K562 (cell line): ENCODE data around the gene ARID5B. TPM values are rescaled to one million over a fixed set of nuclear protein-coding genes. Genes with fewer than 3 reads are reported as not detected.

Experiments
- ATAC-seq: fragments of 200-7000 bp; cut with Tn5 transposase; 3 replicates; pipeline ENCODE4 v1.9.1; 2020; ENCODE audit warnings: moderate library complexity
- BruUV-seq: library from RNA; stranded (reverse); fragments of 400-500 nt; replicated peaks from 2 replicates; lab custom pipeline; 2021; lab: Mats Ljungman, UMichigan
- CTCF ChIA-PET: fragments of 300-600 bp; formaldehyde crosslinking; extraction: SDS; loops from one replicate; lab custom pipeline; 2021; ENCODE audit warnings: low intra/inter-chr PET ratio; lab: Yijun Ruan, JAX
- POLR2A ChIA-PET: fragments of 300-600, 350-650 bp; sonication (Branson Sonifier 250); formaldehyde crosslinking; extraction: SDS; loops from one replicate; lab custom pipeline; 2021; ENCODE audit warnings: antibody characterized with exemption, inconsistent platforms; lab: Yijun Ruan, JAX
- DNase-seq, 4 experiments: peaks; one replicate each; pipeline versions ENCODE4 v3.0.0 to v3.0.0-alpha.2; 2011 to 2018; ENCODE audit warnings: low spot score in 3 of 4, mixed read lengths in 3 of 4; ENCODE audit errors: extremely low read depth in 1 of 4
- FAIRE-seq: peaks from 2 replicates; lab custom pipeline; 2011; peaks lifted over from hg19 to GRCh38; lab: Jason Lieb, UNC
- H2AFZ ChIP-seq: 2 replicates; pipeline ENCODE4 v1.6.0; 2011; ENCODE audit warnings: low read depth, low read length, control low read depth, inconsistent platforms
- H3K27ac ChIP-seq: fragments of 200-600 bp; 3 replicates; pipeline ENCODE4 v1.8.0; 2011; ENCODE audit warnings: low read depth, mild to moderate bottlenecking, control low read depth, inconsistent platforms, low read length, moderate library complexity, mixed read lengths; ENCODE audit errors: extremely low read depth
- H3K27me3 ChIP-seq, 2 experiments: fragments of 300-600 bp in 1 of 2; 2 replicates in 1 of 2; 3 replicates in 1 of 2; pipeline versions ENCODE4 v1.6.0 to v1.8.0; 2011; ENCODE audit warnings: inconsistent platforms in 2 of 2, low read length in 2 of 2, mild to moderate bottlenecking in 1 of 2, mixed read lengths in 1 of 2, moderate library complexity in 1 of 2; ENCODE audit not compliant: control insufficient read depth in 2 of 2, insufficient read depth in 2 of 2
- H3K36me3 ChIP-seq: fragments of 300-600 bp; 3 replicates; pipeline ENCODE4 v1.8.0; 2011; ENCODE audit warnings: mild to moderate bottlenecking, low read length, inconsistent platforms; ENCODE audit not compliant: control insufficient read depth, insufficient read depth
- H3K4me1 ChIP-seq, 2 experiments: fragments of 200-600 bp in 1 of 2; replicated peaks in 1 of 2; 2 replicates in 1 of 2; 3 replicates in 1 of 2; pipeline versions ENCODE4 v1.5.1 to v1.8.0; 2011; ENCODE audit warnings: inconsistent platforms in 2 of 2, low read length in 2 of 2, mild to moderate bottlenecking in 1 of 2, mixed read lengths in 1 of 2, moderate library complexity in 1 of 2; ENCODE audit not compliant: control insufficient read depth in 2 of 2, insufficient read depth in 2 of 2
- H3K4me2 ChIP-seq: 2 replicates; pipeline ENCODE4 v1.6.1; 2011; ENCODE audit warnings: low read length, control low read depth, inconsistent platforms, mixed read lengths; ENCODE audit not compliant: insufficient read depth
- H3K4me3 ChIP-seq: fragments of 200-600 bp; sonication (generic), shearing (Covaris generic); 2 replicates; pipeline ENCODE4 v1.5.1; 2016; ENCODE audit warnings: control low read depth, inconsistent platforms
- H3K79me2 ChIP-seq: fragments of 200-600 bp; 3 replicates; pipeline ENCODE4 v1.8.0; 2011; ENCODE audit warnings: low read length, inconsistent platforms; ENCODE audit not compliant: control insufficient read depth, insufficient read depth
- H3K9ac ChIP-seq, 2 experiments: 2 replicates each; pipeline versions ENCODE4 v1.6.0 to v1.6.1; 2011; ENCODE audit warnings: low read depth in 2 of 2, low read length in 2 of 2, control low read depth in 1 of 2, inconsistent platforms in 1 of 2, mild to moderate bottlenecking in 1 of 2, mixed read lengths in 1 of 2; ENCODE audit not compliant: insufficient read depth in 1 of 2
- H3K9me1 ChIP-seq: one replicate; pipeline ENCODE4 v1.6.0; 2011; ENCODE audit warnings: inconsistent platforms, mild to moderate bottlenecking, low read length, moderate library complexity; ENCODE audit not compliant: control insufficient read depth, insufficient read depth
- H3K9me3 ChIP-seq: replicated peaks from 2 replicates; pipeline ENCODE4 v1.5.1; 2011; ENCODE audit warnings: low read depth, low read length, inconsistent platforms; ENCODE audit not compliant: control insufficient read depth, insufficient read depth
- H4K20me1 ChIP-seq: replicated peaks from 2 replicates; pipeline ENCODE4 v1.6.1; 2011; ENCODE audit warnings: low read length, inconsistent platforms, mixed read lengths; ENCODE audit not compliant: control insufficient read depth, insufficient read depth
- CEBPG ChIP-seq, 3 experiments: fragments of 200-800 bp in 1 of 3; sonication (Bioruptor generic) in 1 of 3; sonication (generic) in 1 of 3; formaldehyde crosslinking in 1 of 3; IDR thresholded peaks in 2 of 3; conservative IDR thresholded peaks in 1 of 3; 2 replicates each; pipeline versions ENCODE4 v1.6.1 to v1.8.0; 2016 to 2022; ENCODE audit warnings: missing compliant biosample characterization in 2 of 3, missing genetic modification characterization in 2 of 3, mild to moderate bottlenecking in 1 of 3, missing genetic modification reagents in 1 of 3
- HMBOX1 ChIP-seq: sonication (generic); IDR thresholded peaks from 2 replicates; pipeline ENCODE4 v1.6.1; 2016
- PCBP2 ChIP-seq: fragments of 200-400 bp; formaldehyde crosslinking; IDR thresholded peaks from 2 replicates; pipeline ENCODE4 v1.6.1; 2018; ENCODE audit warnings: low read length, low read depth, mild to moderate bottlenecking, moderate library complexity; ENCODE audit not compliant: poor library complexity, severe bottlenecking
- SMAD4 ChIP-seq: fragments of 250-450 bp; sonication (Bioruptor Pico); conservative IDR thresholded peaks from 2 replicates; pipeline ENCODE4 v1.8.0; 2021; ENCODE audit warnings: inconsistent platforms, mild to moderate bottlenecking, moderate library complexity
- TRIM24 ChIP-seq, 2 experiments: fragments of 450-650 bp; IDR thresholded peaks; 2 replicates each; pipeline ENCODE4 v1.6.1; 2016
- ZNF740 ChIP-seq, 3 experiments: fragments of 200-800 bp in 1 of 3; sonication (Bioruptor generic) in 1 of 3; sonication (generic) in 1 of 3; formaldehyde crosslinking in 1 of 3; IDR thresholded peaks; 2 replicates each; pipeline versions ENCODE4 v1.6.1 to v1.8.0; 2016 to 2022; ENCODE audit warnings: mild to moderate bottlenecking in 2 of 3, missing compliant biosample characterization in 2 of 3, missing genetic modification characterization in 2 of 3, missing genetic modification reagents in 1 of 3
- ZNF785 ChIP-seq: fragments of 250-450 bp; sonication (Bioruptor Pico); IDR thresholded peaks from 2 replicates; pipeline ENCODE4 v1.4.0; 2020; ENCODE audit warnings: mild to moderate bottlenecking
- WGBS: fragments of 100-300 bp; shearing (Covaris generic); methylation state at CpG from one replicate; pipeline ENCODE4 v1.1.6; 2016; ENCODE audit warnings: low coverage, mixed read lengths; ENCODE audit not compliant: insufficient coverage; ENCODE audit errors: missing lambda C conversion rate; 5-methylcytosine and 5-hydroxymethylcytosine counted together
- in situ Hi-C: fragments of 300-500 bp; cut with MboI; formaldehyde crosslinking; loops from 4 replicates; pipeline ENCODE4 v1.15.0; 2018; ENCODE audit warnings: inconsistent platforms, mixed read lengths
- intact Hi-C: fragments of 100-400 bp; cut with micrococcal nuclease; formaldehyde crosslinking; loops from 2 replicates; pipeline ENCODE4 v1.14.2; 2022
- polyA plus RNA-seq, 8 experiments: library from polyadenylated mRNA; depleted of rRNA in 4 of 8; stranded (reverse) in 5 of 8; unstranded in 3 of 8; fragments of >200 nt; fragmentation: Nextera tagmentation in 2 of 8; fragmentation: Illumina TruSeq in 1 of 8; extraction: Ambion mirVana in 2 of 8; extraction: Trizol in 1 of 8; gene quantifications; 2 replicates each; pipeline versions ENCODE4 v1.2.1 to v1.2.3, GENCODE V29; 2011 to 2014; ENCODE audit warnings: inconsistent platforms in 1 of 8, missing spikeins in 1 of 8
- total RNA-seq, 7 experiments: library from RNA; depleted of rRNA in 6 of 7; stranded (reverse); fragments of >200 nt in 6 of 7; fragmentation: Illumina TruSeq in 2 of 7; extraction: Trizol in 2 of 7; gene quantifications; 2 replicates each; pipeline versions ENCODE4 v1.2.1 to v1.2.3, GENCODE V29; 2011 to 2021; ENCODE audit warnings: low replicate concordance in 1 of 7

ARID5B gene
- total and polyA plus RNA-seq, 9 of the 15 experiments (the other 6 are each of a cell fraction or from before 2014, with no cell fraction given) = 0.48 to 1.6 (median 0.80) TPM

- BruUV-seq = no TSS peak
These were observed 16.6 kb downstream of the ARID5B start for GRCh38 chr10:61918140-61918539.

GRCh38 chr10:61918989-61919388 lies 17.5 kb downstream of the ARID5B start:
- intact Hi-C loops (no loop called here), in situ Hi-C loops (no loop called here)
- no peaks in the 10 kb centered on the region; the same call in 2 of the 3 replicates for H3K36me3 ChIP-seq
- no peak for FAIRE-seq
- no peak overlapping the region for H3K4me3 ChIP-seq
- H4K20me1 ChIP-seq = no peaks in the 10 kb centered on the region
- H2AFZ ChIP-seq = no peak overlapping the region
- H3K4me2 ChIP-seq = no peak overlapping the region
- 4% methylated on average over 2 of the region's 4 CpGs for WGBS
- no peaks in the 10 kb centered on the region for H3K9me1 ChIP-seq
- no peak for TF ChIP-seq PCBP2
- TF ChIP-seq ZNF785 (CRISPR knock-in tag) = no peak
- peak; percentile 55; the same call in 1 of the 2 replicates for TF ChIP-seq CEBPG (CRISPR knock-in tag; IDR thresholded peaks at IDR 0.05)
- peak in 1 of 2 experiments; percentile 55; a peak in 1 of 4 replicates for TF ChIP-seq CEBPG (tag; conservative IDR thresholded peaks at IDR 0.05 in 1 of 2, IDR thresholded peaks at IDR 0.05 in 1 of 2)
- TF ChIP-seq TRIM24 (IDR thresholded peaks at IDR 0.05) = peak; percentile 38 to 51; a peak in 2 of 4 replicates
- no peak for TF ChIP-seq ZNF740 (CRISPR knock-in tag; IDR thresholded peaks at IDR 0.05)
- TF ChIP-seq ZNF740 (tag; IDR thresholded peaks at IDR 0.05) = no peak
- no TSS peak for BruUV-seq
- CTCF ChIA-PET = interaction anchor here (0.6 kb wide), 1 partner anchor 287 kb away, joined by 3 read pairs; no protein-coding TSS in a partner anchor
- POLR2A ChIA-PET = no interaction called here
- H3K27ac ChIP-seq = no peak overlapping the region
- no peaks in the 10 kb centered on the region for H3K79me2 ChIP-seq
- peaks cover 7 to 8% of the 10 kb centered on the region in 2 experiments; a peak in 3 of 5 replicates for H3K27me3 ChIP-seq
- no peak for ATAC-seq
- no peaks in the 10 kb centered on the region for H3K9me3 ChIP-seq
- H3K4me1 ChIP-seq = no peaks in the 10 kb centered on the region; a peak in 1 of 5 replicates
- H3K9ac ChIP-seq = no peak overlapping the region
- no peak for DNase-seq

More at GRCh38 chr10:61918140-61918539, 16.6 kb downstream of the ARID5B start:
- ATAC-seq (no peak), DNase-seq (no peak), FAIRE-seq (no peak)
- Histone ChIP-seq H4K20me1 (no peaks in the 10 kb centered on the region), H3K27ac (no peak overlapping the region), H2AFZ (no peak overlapping the region), H3K4me3 (no peak overlapping the region), H3K9me1 (no peaks in the 10 kb centered on the region), H3K4me1 (no peaks in the 10 kb centered on the region; a peak in 1 of 5 replicates), H3K36me3 (no peaks in the 10 kb centered on the region; the same call in 2 of the 3 replicates), H3K4me2 (no peak overlapping the region), H3K79me2 (no peaks in the 10 kb centered on the region), H3K9ac (no peak overlapping the region), H3K27me3 (peaks cover 3 to 7% of the 10 kb centered on the region in 2 experiments; a peak in 3 of 5 replicates), H3K9me3 (no peaks in the 10 kb centered on the region)
- CTCF ChIA-PET = no interaction called here
- WGBS = 31% methylated on average over 1 of the region's 1 CpG
- in situ Hi-C loops (no loop called here), intact Hi-C loops (no loop called here)
- POLR2A ChIA-PET = no interaction called here
- TF ChIP-seq HMBOX1 (0 out of 2 replicates have a peak, but pooled peaks have one; percentile 14), SMAD4 (CRISPR knock-in tag) (no peak)
